VCaP (cell line): Measurements from ENCODE around the gene GOLGA6L2.

Source experiments
- H3K27ac ChIP-seq: fragments of 450-650 bp; 2 replicates; pipeline ENCODE4 v1.5.1; 2017
- TF ChIP-seq, protein P1 (sequence below): fragments of 450-650 bp; conservative IDR thresholded peaks from 2 replicates; pipeline ENCODE4 v1.5.1; 2017; ENCODE audit warnings: mild to moderate bottlenecking, moderate library complexity

GOLGA6L2 gene, protein sequence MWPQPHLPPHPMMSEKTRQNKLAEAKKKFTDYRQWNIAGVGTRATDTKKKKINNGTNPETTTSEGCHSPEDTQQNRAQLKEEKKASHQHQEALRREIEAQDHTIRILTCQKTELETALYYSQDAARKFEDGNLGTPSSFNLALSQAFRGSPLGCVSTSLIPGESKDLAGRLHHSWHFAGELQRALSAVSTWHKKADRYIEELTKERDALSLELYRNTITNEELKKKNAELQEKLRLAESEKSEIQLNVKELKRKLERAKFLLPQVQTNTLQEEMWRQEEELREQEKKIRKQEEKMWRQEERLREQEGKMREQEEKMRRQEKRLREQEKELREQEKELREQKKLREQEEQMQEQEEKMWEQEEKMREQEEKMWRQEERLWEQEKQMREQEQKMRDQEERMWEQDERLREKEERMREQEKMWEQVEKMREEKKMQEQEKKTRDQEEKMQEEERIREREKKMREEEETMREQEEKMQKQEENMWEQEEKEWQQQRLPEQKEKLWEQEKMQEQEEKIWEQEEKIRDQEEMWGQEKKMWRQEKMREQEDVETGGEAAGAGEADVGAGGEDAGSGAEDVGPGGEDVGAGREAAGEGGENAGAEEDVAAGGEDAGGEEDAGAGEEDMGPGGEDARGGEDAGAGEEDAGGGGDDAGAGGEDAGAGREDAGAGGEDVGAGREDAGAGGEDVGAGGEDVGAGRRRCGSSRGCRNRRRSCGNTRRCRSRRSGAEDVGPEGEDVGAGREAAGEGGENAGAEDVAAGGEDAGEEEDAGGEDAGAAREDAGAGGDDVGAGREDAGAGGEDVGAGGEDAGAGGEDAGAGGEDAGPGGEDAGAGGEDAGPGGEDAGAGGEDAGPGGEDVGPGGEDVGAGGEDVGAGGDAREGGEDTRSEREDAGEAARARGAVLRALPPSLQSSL

DNA sequence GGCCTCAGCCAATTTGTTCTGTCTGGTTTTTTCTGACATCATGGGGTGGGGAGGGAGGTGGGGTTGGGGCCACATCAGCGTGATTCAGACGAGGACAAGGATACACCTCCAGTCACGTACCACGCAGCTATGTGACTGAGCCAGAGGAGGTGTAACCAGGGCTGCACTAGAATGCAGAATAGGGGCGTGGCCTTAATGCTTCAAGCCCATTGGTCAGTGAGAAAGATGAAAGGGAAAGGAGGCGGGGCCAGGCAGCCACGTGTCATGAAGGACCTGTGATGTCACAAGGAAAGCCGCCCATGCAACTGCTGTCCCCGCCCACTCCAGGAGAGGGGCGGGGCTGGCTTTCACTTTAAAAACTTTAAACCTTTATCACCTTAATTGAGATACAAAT is at the start of gene GOLGA6L2:
TSS of gene GOLGA6L2 (minus strand) at position 137 of the 394 bp plus-strand sequence. CDS start at position 75, 62 bp downstream.
- no peak within 1 kb of the TSS for H3K27ac ChIP-seq
- TF ChIP-seq, protein P1, sequence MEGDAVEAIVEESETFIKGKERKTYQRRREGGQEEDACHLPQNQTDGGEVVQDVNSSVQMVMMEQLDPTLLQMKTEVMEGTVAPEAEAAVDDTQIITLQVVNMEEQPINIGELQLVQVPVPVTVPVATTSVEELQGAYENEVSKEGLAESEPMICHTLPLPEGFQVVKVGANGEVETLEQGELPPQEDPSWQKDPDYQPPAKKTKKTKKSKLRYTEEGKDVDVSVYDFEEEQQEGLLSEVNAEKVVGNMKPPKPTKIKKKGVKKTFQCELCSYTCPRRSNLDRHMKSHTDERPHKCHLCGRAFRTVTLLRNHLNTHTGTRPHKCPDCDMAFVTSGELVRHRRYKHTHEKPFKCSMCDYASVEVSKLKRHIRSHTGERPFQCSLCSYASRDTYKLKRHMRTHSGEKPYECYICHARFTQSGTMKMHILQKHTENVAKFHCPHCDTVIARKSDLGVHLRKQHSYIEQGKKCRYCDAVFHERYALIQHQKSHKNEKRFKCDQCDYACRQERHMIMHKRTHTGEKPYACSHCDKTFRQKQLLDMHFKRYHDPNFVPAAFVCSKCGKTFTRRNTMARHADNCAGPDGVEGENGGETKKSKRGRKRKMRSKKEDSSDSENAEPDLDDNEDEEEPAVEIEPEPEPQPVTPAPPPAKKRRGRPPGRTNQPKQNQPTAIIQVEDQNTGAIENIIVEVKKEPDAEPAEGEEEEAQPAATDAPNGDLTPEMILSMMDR: no peak

DNA sequence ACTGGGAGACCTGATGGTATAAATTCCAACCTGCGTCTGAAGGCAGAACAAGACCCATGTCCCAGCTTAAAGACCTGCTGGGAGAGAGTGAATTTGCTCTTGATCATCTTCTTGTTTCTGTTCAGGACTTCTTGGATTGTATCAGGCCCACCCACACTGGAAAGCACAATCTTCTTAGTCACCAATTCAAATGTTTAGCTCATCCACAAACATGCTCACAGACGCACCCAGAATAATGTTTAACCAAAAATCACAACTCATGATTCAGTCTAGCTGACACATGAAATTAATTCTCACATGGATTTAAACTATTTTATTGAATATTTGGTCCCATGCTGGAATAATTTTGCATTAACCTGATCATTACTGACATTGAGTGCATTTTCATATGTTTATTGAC is 37.8 kb upstream of the GOLGA6L2 start:
- no peak overlapping the region for H3K27ac ChIP-seq
- TF ChIP-seq, protein P1: no peak

DNA sequence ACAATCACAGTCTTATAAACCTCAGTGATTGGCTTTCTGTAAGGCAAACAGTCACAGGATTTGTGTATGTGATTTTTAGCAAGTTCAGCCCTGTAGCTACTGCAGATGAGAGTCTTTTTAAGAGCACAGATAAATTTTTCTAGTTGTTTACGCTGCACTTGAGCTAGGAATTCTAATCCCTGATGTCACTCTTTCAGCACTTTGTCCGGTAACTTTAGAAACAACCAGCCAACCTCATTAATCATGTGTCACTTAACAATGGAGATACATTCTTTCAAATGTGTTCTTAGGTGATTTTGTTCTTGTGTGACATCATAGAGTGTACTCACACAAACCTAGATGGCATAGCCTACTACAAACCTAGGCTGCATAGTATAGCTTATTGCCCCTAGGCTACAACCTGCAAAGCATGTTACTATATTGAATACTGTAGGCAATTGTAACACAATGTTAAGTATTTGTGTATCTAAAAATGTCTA is 36.8 kb upstream of the GOLGA6L2 start:
- TF ChIP-seq, protein P1: no peak
- H3K27ac ChIP-seq: no peak overlapping the region

DNA sequence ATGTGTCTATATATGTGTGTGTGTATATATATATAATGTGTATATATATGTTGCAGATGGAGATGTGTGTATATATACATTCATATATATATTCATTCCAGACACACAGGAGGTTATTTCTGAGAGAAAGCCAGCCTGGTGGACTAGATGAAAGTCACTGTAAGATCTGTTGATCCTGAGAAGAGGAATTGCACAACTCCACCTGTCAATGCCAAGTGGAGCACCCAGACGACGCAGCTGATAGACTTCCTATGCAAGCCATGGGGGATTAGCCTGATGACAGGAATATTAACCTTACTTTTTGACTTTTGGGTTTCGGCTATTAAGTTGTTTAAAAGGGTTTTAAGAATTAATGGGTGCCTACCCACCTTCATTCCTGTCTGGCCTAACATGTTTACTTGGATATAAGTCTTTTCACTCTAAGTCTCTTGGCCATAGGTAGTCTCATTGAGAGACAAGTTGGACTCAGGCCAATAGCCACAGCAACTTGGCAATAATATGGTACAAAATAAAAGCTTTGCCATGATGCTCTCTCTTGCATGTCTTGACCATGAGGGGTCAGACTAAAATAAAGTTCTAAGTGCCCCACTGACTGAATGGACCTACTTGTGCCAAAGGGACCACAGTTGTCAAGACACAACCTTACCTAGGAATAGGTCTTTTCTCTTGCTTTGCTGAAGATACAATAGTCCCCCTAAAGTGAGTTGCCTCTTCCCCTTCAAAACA is 35.9 kb upstream of the GOLGA6L2 start:
- TF ChIP-seq, protein P1: no peak
- H3K27ac ChIP-seq: no peak overlapping the region

DNA sequence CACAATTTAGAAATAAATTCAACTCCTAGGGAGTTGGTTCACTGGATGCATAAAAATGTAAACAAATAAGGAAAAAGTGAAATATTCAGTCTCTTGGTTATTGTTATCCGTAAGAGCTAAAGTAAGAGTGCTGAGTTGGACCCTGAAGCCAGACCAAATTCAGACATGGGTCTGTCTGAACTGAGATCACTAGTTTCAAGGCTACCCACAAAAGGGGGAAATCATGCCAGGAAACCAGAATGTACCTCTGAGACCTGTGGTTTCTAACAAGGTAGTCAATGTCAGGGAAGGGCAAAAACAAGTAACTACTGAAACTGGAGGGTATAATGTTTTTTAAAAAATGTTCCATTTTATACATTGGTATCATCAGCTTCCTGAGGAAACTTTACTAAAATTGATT is 35.2 kb upstream of the GOLGA6L2 start:
- H3K27ac ChIP-seq: no peak overlapping the region
- TF ChIP-seq, protein P1: no peak

DNA sequence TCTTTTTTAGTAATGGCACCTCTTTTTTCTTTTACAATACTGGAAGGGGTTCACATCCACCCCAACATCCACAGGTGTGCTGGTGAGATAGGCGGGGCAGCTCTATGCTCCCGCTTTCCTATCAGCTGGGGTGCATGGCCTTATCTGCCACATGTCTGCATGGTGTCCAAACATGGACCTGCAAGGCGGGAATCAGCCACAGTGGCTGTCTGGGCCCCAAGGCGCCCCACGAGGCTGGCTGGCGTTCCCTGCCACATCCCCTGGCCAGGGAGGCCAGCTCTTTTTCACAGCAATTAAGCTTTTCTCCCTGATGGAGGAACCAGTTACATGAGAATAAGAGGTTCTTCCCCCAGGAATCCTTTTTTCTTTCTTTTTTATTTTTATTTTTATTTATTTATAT is 30.9 kb upstream of the GOLGA6L2 start:
- TF ChIP-seq, protein P1: no peak
- H3K27ac ChIP-seq: no peak overlapping the region

DNA sequence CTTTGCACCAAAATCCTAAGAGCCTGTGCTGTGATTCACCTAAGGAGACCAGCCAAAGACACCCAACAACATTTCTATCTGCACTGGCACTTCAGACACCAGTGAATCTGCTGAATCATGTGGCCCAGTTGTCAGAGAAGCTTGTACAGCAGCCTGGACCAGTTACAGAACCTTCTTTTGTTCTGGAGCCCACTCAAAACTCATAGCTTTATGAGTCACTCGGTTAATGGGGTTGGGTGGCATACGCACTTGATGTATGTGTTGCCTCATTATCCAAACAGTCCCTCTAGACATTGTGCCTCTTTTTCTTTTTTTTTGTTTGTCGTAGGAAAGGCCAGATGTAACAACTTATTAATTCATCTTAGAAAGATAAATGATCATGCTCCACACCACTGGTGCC is 25.6 kb upstream of the GOLGA6L2 start:
- TF ChIP-seq, protein P1: no peak
- no peak overlapping the region for H3K27ac ChIP-seq
